Spinal cord (tissue), 10 donors: ENCODE data around the gene DMD. TPM values are rescaled to one million over a fixed set of nuclear protein-coding genes. Genes with fewer than 3 reads are reported as not detected.

Experiments
- DNase-seq, 6 donors: peaks; one replicate each; pipeline versions ENCODE4 v3.0.0 to v3.0.0-alpha.2; 2013 to 2015; ENCODE audit warnings: low spot score in 6 of 6, low read depth in 4 of 6
- H3K27ac ChIP-seq: one replicate; pipeline ENCODE4 v1.5.1; 2013; ENCODE audit warnings: low read depth, low read length, control low read depth
- H3K27me3 ChIP-seq: one replicate; pipeline ENCODE4 v1.6.1; 2013; ENCODE audit warnings: low read length; ENCODE audit not compliant: control insufficient read depth, insufficient read depth
- H3K36me3 ChIP-seq: one replicate; pipeline ENCODE4 v1.6.1; 2013; ENCODE audit warnings: low read length; ENCODE audit not compliant: control insufficient read depth, insufficient read depth
- H3K4me1 ChIP-seq: one replicate; pipeline ENCODE4 v1.6.1; 2013; ENCODE audit warnings: low read length; ENCODE audit not compliant: control insufficient read depth, insufficient read depth
- H3K4me3 ChIP-seq: one replicate; pipeline ENCODE4 v1.5.1; 2013; ENCODE audit warnings: low read depth, low read length, control low read depth
- H3K9me3 ChIP-seq: one replicate; pipeline ENCODE4 v1.6.1; 2013; ENCODE audit warnings: low read length; ENCODE audit not compliant: control insufficient read depth, insufficient read depth
- WGBS: methylation state at CpG from one replicate; pipeline ENCODE4 v1.1.5; 2013; ENCODE audit warnings: missing lambda C conversion rate; ENCODE audit not compliant: insufficient coverage; 5-methylcytosine and 5-hydroxymethylcytosine counted together
- polyA plus RNA-seq, 2 donors: library from polyadenylated mRNA; unstranded; fragments of 120-200 nt; gene quantifications; one replicate each; pipeline ENCODE4 v1.2.1, GENCODE V29; 2013; ENCODE audit not compliant: insufficient read length in 2 of 2
- total RNA-seq, 2 donors: library from RNA; depleted of rRNA in 1 of 2; stranded (reverse); fragments of 120-200 nt in 1 of 2; fragments of >200 nt in 1 of 2; gene quantifications; one replicate each; pipeline versions ENCODE4 v1.2.3 to v1.2.4, GENCODE V29; 2013 to 2014
- donor health status: healthy.

Gene DMD
- total and polyA plus RNA-seq, 4 donors: 28.4 to 112 (median 41.9) TPM

DNA sequence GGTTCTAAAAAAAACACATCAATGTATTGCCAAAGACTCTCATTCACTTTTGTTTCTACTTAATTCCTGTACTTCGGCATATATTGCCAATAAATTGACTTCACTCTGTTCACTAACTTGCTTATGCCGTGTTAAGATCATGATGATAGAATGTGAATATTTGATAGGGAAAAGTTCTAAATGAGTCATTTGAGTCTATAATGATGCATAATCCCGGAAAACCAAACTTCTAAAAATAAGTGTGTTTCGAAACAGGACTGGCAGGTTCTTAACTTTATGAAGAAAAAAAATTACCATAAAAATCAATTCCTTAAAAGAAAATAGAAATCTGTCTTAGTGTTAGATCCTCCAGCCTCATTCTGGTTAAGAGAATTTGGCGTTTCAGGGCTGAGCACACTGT lies 1752.0 kb downstream of the DMD start:
- Histone ChIP-seq H3K27ac (no peak overlapping the region), H3K4me3 (no peak overlapping the region), H3K36me3 (no peaks in the 10 kb centered on the region), H3K27me3 (peaks cover 2% of the 10 kb centered on the region), H3K4me1 (no peaks in the 10 kb centered on the region), H3K9me3 (no peaks in the 10 kb centered on the region)
- no CpG with 5 or more reads among the region's 5 CpGs for WGBS
- DNase-seq: no peak

DNA sequence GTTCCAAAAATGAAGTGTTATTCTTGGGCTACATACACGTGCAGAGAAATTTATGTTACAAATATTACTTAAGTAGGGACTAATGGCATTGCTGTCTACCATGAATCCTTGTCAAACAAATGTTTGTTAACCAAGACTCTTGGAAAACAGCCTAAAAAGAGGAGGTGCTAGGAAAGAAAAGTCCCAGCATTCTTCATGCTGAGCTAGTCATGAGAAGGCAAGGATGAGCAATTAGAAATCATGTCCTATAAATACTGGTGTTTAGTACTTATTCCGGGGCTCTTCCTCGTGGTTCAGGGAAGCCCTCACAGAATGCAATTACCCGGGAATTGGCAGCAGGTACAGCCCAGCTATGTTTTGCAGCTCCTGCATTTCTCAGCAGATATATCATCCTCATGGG lies 1761.4 kb downstream of the DMD start:
- DNase-seq: no peak
- H3K27me3 ChIP-seq: no peaks in the 10 kb centered on the region
- 40% methylated on average over 3 of the region's 4 CpGs for WGBS
- no peaks in the 10 kb centered on the region for H3K4me1 ChIP-seq
- H3K27ac ChIP-seq: no peak overlapping the region
- no peaks in the 10 kb centered on the region for H3K9me3 ChIP-seq
- no peak overlapping the region for H3K4me3 ChIP-seq
- no peaks in the 10 kb centered on the region for H3K36me3 ChIP-seq

GRCh38 chrX:31449081-31449480 lies 1762.3 kb downstream of the DMD start:
- Histone ChIP-seq H3K4me1 (no peaks in the 10 kb centered on the region), H3K9me3 (no peaks in the 10 kb centered on the region), H3K27me3 (no peaks in the 10 kb centered on the region), H3K27ac (no peak overlapping the region), H3K4me3 (no peak overlapping the region), H3K36me3 (no peaks in the 10 kb centered on the region)
- peak in 2 of 6 donors; percentile 29 to 30 for DNase-seq
- 60% methylated on average over 3 of the region's 3 CpGs for WGBS

DNA sequence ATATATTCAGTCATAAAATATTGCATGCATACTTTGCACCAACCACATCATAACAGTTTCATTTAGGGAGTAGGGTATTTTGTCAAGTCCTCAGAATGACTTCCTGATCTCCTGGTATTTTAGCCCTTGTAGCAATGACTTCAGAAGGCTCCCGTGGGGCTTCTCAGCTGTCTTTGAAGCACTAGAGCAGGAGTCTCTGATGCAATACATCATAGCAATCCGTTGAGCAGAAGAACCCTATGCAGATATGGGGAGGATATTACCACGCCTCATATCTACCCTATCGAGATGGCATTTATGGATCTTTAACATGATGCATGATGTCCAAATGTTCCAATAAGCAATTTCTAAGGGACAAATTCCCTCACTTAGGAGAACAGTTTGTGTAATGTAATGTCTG lies 1765.8 kb downstream of the DMD start:
- no peak overlapping the region for H3K27ac ChIP-seq
- H3K4me1 ChIP-seq: no peaks in the 10 kb centered on the region
- no peak overlapping the region for H3K4me3 ChIP-seq
- no peaks in the 10 kb centered on the region for H3K36me3 ChIP-seq
- WGBS: 50% methylated on average over 1 of the region's 4 CpGs
- no peaks in the 10 kb centered on the region for H3K27me3 ChIP-seq
- no peaks in the 10 kb centered on the region for H3K9me3 ChIP-seq
- no peak for DNase-seq

- Histone ChIP-seq H3K4me1 (no peaks in the 10 kb centered on the region), H3K36me3 (no peaks in the 10 kb centered on the region), H3K4me3 (no peak overlapping the region), H3K27ac (no peak overlapping the region), H3K9me3 (no peaks in the 10 kb centered on the region), H3K27me3 (no peaks in the 10 kb centered on the region)
- no peak for DNase-seq
- WGBS: 87% methylated on average over 3 of the region's 8 CpGs
Measured at GRCh38 chrX:31443654-31444053, 1767.7 kb downstream of the DMD start.

GRCh38 chrX:31440546-31440945 lies 1770.8 kb downstream of the DMD start:
- Histone ChIP-seq H3K27ac (no peak overlapping the region), H3K4me3 (no peak overlapping the region), H3K27me3 (no peaks in the 10 kb centered on the region), H3K36me3 (no peaks in the 10 kb centered on the region), H3K9me3 (no peaks in the 10 kb centered on the region), H3K4me1 (no peaks in the 10 kb centered on the region)
- DNase-seq: no peak
- WGBS: no CpG with 5 or more reads among the region's 2 CpGs

GRCh38 chrX:31436424-31436823 lies 1774.9 kb downstream of the DMD start:
- Histone ChIP-seq H3K4me1 (no peaks in the 10 kb centered on the region), H3K36me3 (no peaks in the 10 kb centered on the region), H3K4me3 (no peak overlapping the region), H3K9me3 (no peaks in the 10 kb centered on the region), H3K27ac (no peak overlapping the region), H3K27me3 (no peaks in the 10 kb centered on the region)
- DNase-seq: no peak
- WGBS: no CpG with 5 or more reads among the region's 3 CpGs

GRCh38 chrX:31435592-31435991 lies 1775.8 kb downstream of the DMD start:
- Histone ChIP-seq H3K9me3 (no peaks in the 10 kb centered on the region), H3K36me3 (no peaks in the 10 kb centered on the region), H3K27me3 (no peaks in the 10 kb centered on the region), H3K4me1 (no peaks in the 10 kb centered on the region), H3K4me3 (no peak overlapping the region), H3K27ac (peak overlapping the region; percentile 22)
- peak in 3 of 6 donors; percentile 15 to 82 (median 78) for DNase-seq
- 32% methylated on average over 6 of the region's 7 CpGs for WGBS

DNA sequence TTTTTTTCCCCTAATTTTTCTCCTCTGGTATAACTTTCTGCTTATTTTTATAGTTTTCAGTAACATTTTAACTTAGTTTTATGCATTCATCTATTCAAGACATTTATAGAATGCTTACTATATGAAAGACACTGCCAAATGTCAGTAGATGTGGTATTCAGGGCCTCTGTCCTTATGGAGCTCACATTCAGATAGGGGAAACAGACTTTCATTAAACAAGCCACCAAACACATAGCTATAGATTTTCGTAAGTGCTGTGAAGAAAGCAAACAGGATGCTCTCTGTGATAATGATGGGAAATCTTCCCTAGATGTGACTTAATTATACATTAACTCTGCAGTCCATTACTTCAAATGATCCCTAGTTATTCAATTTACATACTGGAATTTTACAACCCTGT lies 1777.5 kb downstream of the DMD start:
- Histone ChIP-seq H3K4me3 (no peak overlapping the region), H3K9me3 (no peaks in the 10 kb centered on the region), H3K36me3 (no peaks in the 10 kb centered on the region), H3K27me3 (no peaks in the 10 kb centered on the region), H3K27ac (no peak overlapping the region), H3K4me1 (no peaks in the 10 kb centered on the region)
- no CpG with 5 or more reads among the region's 1 CpG for WGBS
- DNase-seq: peak in 2 of 6 donors; percentile 2 to 72

GRCh38 chrX:31429915-31430314 lies 1781.4 kb downstream of the DMD start:
- no peak for DNase-seq
- H3K27me3 ChIP-seq: no peaks in the 10 kb centered on the region
- 100% methylated on average over 3 of the region's 6 CpGs for WGBS
- no peak overlapping the region for H3K4me3 ChIP-seq
- H3K4me1 ChIP-seq: no peaks in the 10 kb centered on the region
- H3K9me3 ChIP-seq: no peaks in the 10 kb centered on the region
- H3K27ac ChIP-seq: no peak overlapping the region
- no peaks in the 10 kb centered on the region for H3K36me3 ChIP-seq
